A549 (cell line): ENCODE results near the gene ABTB1.

Source experiments
- CEBPB ChIP-seq, 2 experiments: fragments of >200 bp in 1 of 2; sonication (Bioruptor Twin) in 1 of 2; formaldehyde crosslinking in 1 of 2; IDR thresholded peaks; 2 replicates each; pipeline ENCODE4 v1.6.1; 2012 to 2016
- KDM1A ChIP-seq: fragments of 200-600 bp; sonication (generic); IDR thresholded peaks from 2 replicates; pipeline ENCODE4 v1.6.1; 2016; ENCODE audit warnings: low read depth, mild to moderate bottlenecking
- MYC ChIP-seq: IDR thresholded peaks from 2 replicates; pipeline ENCODE4 v1.6.1; 2012; ENCODE audit warnings: mild to moderate bottlenecking, inconsistent platforms, low read length, improper control_type of control experiment, borderline replicate concordance
- NR3C1 ChIP-seq: fragments of >200 bp; sonication (Bioruptor Twin); formaldehyde crosslinking; IDR thresholded peaks from 3 replicates; pipeline ENCODE4 v1.6.1; 2017
- PHF8 ChIP-seq: fragments of 200-600 bp; sonication (generic); IDR thresholded peaks from 2 replicates; pipeline ENCODE4 v1.6.1; 2016; ENCODE audit warnings: low read depth, mild to moderate bottlenecking, antibody characterized with exemption, moderate library complexity, borderline replicate concordance
- POLR2A ChIP-seq: IDR thresholded peaks from 2 replicates; pipeline ENCODE4 v1.6.1; 2012; ENCODE audit warnings: mild to moderate bottlenecking, low read length
- TF ChIP-seq, protein P1 (sequence below): fragments of 450-650 bp; IDR thresholded peaks from 2 replicates; pipeline ENCODE4 v1.6.1; 2014; ENCODE audit warnings: antibody characterized with exemption
- TF ChIP-seq, protein P2 (sequence below): fragments of >200 bp; sonication (Bioruptor Twin); formaldehyde crosslinking; IDR thresholded peaks from 3 replicates; pipeline ENCODE4 v1.5.1; 2016
- TF ChIP-seq, protein P3 (sequence below): fragments of 200-600 bp; sonication (generic); IDR thresholded peaks from 2 replicates; pipeline ENCODE4 v1.6.1; 2016; ENCODE audit warnings: antibody characterized with exemption, mild to moderate bottlenecking, moderate library complexity
- TF ChIP-seq, protein P4 (sequence below): fragments of 250-450 bp; sonication (Bioruptor Pico); IDR thresholded peaks from 2 replicates; pipeline ENCODE4 v1.5.0; 2021; ENCODE audit warnings: mild to moderate bottlenecking, moderate library complexity, borderline replicate concordance
- TF ChIP-seq, protein P5 (sequence below): IDR thresholded peaks from 2 replicates; pipeline ENCODE4 v1.6.1; 2012; ENCODE audit warnings: low read depth, borderline replicate concordance
- TF ChIP-seq, protein P6 (sequence below): IDR thresholded peaks from 2 replicates; pipeline ENCODE4 v1.6.1; 2012

DNA sequence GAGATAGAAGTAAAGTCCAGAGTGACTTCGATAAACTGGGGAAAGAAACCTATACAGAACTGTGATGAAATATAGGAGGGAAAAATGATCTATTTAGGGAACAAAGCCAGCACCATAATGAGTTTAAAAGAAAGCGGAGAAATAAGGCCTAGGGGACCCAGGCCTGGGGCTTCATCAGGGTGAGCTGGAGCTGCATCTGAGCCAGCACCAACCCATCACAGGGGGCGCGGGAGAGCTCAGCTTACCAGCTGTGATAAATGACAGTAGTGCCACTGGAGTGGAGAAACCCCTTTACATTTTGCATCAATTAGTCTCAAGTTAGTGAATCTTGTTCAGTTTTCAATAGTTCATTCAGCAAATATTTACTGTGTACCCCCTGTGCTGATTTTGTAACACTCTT is 22.5 kb upstream of the ABTB1 start:
- TF ChIP-seq, protein P1, sequence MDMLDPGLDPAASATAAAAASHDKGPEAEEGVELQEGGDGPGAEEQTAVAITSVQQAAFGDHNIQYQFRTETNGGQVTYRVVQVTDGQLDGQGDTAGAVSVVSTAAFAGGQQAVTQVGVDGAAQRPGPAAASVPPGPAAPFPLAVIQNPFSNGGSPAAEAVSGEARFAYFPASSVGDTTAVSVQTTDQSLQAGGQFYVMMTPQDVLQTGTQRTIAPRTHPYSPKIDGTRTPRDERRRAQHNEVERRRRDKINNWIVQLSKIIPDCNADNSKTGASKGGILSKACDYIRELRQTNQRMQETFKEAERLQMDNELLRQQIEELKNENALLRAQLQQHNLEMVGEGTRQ: no peak
- TF ChIP-seq, protein P2, sequence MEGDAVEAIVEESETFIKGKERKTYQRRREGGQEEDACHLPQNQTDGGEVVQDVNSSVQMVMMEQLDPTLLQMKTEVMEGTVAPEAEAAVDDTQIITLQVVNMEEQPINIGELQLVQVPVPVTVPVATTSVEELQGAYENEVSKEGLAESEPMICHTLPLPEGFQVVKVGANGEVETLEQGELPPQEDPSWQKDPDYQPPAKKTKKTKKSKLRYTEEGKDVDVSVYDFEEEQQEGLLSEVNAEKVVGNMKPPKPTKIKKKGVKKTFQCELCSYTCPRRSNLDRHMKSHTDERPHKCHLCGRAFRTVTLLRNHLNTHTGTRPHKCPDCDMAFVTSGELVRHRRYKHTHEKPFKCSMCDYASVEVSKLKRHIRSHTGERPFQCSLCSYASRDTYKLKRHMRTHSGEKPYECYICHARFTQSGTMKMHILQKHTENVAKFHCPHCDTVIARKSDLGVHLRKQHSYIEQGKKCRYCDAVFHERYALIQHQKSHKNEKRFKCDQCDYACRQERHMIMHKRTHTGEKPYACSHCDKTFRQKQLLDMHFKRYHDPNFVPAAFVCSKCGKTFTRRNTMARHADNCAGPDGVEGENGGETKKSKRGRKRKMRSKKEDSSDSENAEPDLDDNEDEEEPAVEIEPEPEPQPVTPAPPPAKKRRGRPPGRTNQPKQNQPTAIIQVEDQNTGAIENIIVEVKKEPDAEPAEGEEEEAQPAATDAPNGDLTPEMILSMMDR: no peak
- TF ChIP-seq NR3C1: no peak
- TF ChIP-seq MYC: no peak
- TF ChIP-seq, protein P3, sequence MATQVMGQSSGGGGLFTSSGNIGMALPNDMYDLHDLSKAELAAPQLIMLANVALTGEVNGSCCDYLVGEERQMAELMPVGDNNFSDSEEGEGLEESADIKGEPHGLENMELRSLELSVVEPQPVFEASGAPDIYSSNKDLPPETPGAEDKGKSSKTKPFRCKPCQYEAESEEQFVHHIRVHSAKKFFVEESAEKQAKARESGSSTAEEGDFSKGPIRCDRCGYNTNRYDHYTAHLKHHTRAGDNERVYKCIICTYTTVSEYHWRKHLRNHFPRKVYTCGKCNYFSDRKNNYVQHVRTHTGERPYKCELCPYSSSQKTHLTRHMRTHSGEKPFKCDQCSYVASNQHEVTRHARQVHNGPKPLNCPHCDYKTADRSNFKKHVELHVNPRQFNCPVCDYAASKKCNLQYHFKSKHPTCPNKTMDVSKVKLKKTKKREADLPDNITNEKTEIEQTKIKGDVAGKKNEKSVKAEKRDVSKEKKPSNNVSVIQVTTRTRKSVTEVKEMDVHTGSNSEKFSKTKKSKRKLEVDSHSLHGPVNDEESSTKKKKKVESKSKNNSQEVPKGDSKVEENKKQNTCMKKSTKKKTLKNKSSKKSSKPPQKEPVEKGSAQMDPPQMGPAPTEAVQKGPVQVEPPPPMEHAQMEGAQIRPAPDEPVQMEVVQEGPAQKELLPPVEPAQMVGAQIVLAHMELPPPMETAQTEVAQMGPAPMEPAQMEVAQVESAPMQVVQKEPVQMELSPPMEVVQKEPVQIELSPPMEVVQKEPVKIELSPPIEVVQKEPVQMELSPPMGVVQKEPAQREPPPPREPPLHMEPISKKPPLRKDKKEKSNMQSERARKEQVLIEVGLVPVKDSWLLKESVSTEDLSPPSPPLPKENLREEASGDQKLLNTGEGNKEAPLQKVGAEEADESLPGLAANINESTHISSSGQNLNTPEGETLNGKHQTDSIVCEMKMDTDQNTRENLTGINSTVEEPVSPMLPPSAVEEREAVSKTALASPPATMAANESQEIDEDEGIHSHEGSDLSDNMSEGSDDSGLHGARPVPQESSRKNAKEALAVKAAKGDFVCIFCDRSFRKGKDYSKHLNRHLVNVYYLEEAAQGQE: no peak
- TF ChIP-seq KDM1A: no peak
- TF ChIP-seq CEBPB (IDR thresholded peaks at IDR 0.05): no peak
- TF ChIP-seq, protein P4, sequence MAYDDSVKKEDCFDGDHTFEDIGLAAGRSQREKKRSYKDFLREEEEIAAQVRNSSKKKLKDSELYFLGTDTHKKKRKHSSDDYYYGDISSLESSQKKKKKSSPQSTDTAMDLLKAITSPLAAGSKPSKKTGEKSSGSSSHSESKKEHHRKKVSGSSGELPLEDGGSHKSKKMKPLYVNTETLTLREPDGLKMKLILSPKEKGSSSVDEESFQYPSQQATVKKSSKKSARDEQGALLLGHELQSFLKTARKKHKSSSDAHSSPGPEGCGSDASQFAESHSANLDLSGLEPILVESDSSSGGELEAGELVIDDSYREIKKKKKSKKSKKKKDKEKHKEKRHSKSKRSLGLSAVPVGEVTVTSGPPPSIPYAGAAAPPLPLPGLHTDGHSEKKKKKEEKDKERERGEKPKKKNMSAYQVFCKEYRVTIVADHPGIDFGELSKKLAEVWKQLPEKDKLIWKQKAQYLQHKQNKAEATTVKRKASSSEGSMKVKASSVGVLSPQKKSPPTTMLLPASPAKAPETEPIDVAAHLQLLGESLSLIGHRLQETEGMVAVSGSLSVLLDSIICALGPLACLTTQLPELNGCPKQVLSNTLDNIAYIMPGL: no peak
- TF ChIP-seq, protein P5, sequence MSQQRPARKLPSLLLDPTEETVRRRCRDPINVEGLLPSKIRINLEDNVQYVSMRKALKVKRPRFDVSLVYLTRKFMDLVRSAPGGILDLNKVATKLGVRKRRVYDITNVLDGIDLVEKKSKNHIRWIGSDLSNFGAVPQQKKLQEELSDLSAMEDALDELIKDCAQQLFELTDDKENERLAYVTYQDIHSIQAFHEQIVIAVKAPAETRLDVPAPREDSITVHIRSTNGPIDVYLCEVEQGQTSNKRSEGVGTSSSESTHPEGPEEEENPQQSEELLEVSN: no peak
- TF ChIP-seq PHF8: no peak
- TF ChIP-seq, protein P6, sequence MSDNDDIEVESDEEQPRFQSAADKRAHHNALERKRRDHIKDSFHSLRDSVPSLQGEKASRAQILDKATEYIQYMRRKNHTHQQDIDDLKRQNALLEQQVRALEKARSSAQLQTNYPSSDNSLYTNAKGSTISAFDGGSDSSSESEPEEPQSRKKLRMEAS: no peak
- TF ChIP-seq POLR2A: no peak
